Mammary epithelial cell (primary cell): ENCODE data around the gene AMBP.

Source experiments
- CTCF ChIP-seq, 2 donors: IDR thresholded peaks in 1 of 2; conservative IDR thresholded peaks in 1 of 2; 2 replicates each; pipeline ENCODE4 v1.5.1; 2011 to 2012; ENCODE audit warnings: inconsistent platforms in 2 of 2, low read length in 2 of 2, mild to moderate bottlenecking in 2 of 2, control low read depth in 1 of 2, low read depth in 1 of 2; ENCODE audit not compliant: insufficient read depth in 1 of 2; ENCODE audit errors: extremely low read depth in 1 of 2
- EZH2 ChIP-seq: IDR thresholded peaks from 2 replicates; pipeline ENCODE4 v1.6.1; 2012; ENCODE audit warnings: low read length, inconsistent platforms, borderline replicate concordance

DNA sequence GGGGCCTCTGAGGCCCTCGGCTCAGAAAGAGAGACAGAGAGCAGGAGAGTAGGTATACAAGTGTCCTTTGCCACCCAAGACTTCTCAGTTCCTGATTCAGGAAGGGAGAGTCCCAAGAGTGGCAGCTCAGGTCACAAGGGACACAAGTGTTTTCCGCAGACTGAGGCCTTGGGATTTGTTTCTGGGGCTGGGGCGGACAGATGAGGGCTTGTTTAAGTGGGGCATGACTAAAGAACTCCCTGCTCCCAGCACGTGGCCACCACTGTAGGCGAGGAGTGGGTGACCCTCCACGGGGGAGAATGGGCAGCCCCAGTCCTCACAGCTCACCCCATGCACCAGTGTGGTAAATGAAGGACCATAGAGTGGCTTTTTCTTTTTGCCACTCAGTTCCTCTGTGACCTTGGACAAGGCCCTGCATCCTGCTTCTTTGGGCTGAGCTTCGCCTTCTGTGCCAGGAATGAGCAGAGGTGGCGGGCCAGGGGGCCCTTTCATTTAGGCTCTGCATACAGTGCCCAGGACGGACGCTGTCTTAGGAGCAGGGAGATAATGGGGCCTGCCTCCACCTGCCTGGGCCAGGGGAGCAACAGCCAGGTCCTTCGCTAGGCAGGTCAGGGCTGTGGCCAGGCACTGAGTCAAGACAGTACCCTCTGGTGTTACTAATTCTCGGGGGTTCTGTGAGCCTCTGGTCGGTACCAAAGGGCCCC lies 50.8 kb downstream of the AMBP start:
- TF ChIP-seq CTCF (conservative IDR thresholded peaks at IDR 0.05 in 1 of 2, IDR thresholded peaks at IDR 0.05 in 1 of 2; ENCODE audit: extremely low read depth in 1 of 2, insufficient read depth in 1 of 2, low read depth in 1 of 2, low read length in 2 of 2) (no peak), EZH2 (no peak)
